Kidney tubule cell (primary cell): ENCODE results near the gene ABHD17B.
"Not testable (repeated sequence)": the region's sequence is repeated elsewhere in the genome, so short reads cannot be mapped to it uniquely, and the experiment has no call there.

Source experiments
- DNase-seq: peaks from one replicate; pipeline ENCODE4 v3.0.0-alpha.2; 2018; ENCODE audit warnings: low spot score

ABHD17B gene

GRCh38 chr9:71915495-71915894, 4.5 kb upstream of the ABHD17B start:
- DNase-seq, result no peak

GRCh38 chr9:71911908-71912335, 929 bp upstream of the ABHD17B start:
- DNase-seq, result no peak

- no peak for DNase-seq
Observed at GRCh38 chr9:71910650-71911060, 338 bp downstream of the ABHD17B start.

GRCh38 chr9:71909887-71910649, 925 bp downstream of the ABHD17B start:
- peak; percentile 44 for DNase-seq

DNA sequence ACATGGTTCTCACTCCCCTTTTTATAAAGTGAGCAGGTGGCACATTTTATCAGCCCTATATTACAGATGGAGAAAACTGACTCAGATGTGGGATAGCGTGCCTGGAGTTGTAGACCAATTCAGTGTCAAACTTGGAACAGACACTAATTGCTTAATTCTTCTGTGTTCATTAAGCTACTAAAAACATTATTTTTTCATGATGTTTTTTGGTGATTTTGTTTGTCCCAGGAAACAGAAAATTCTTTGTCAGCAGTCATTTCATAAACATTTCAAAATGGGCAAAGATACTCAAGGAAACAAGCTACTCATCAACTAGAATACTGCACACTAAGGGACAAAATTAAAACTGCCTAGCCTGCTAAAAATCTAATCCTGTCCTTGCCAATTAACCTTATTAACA, 2.2 kb downstream of the ABHD17B start:
- DNase-seq, result no peak

DNA sequence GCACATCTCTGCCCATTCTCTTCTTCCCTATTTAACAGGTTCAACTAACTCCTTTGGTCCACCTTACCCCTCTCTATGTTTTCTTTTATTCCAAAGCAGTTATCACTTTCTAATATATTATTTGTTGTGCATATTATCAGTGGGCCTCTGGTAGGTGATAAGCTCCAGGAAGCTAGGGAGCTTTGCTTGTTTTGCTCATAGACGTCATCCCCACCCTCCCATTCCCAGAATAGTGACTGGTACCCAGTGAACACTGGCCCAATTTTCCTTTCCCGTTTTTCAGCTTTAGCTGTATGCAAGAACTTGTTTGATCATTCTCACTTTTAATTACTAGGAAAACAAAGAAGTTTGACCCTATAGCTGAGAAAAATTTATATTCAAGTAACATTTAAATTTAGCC, 6.9 kb downstream of the ABHD17B start:
- no peak for DNase-seq

DNA sequence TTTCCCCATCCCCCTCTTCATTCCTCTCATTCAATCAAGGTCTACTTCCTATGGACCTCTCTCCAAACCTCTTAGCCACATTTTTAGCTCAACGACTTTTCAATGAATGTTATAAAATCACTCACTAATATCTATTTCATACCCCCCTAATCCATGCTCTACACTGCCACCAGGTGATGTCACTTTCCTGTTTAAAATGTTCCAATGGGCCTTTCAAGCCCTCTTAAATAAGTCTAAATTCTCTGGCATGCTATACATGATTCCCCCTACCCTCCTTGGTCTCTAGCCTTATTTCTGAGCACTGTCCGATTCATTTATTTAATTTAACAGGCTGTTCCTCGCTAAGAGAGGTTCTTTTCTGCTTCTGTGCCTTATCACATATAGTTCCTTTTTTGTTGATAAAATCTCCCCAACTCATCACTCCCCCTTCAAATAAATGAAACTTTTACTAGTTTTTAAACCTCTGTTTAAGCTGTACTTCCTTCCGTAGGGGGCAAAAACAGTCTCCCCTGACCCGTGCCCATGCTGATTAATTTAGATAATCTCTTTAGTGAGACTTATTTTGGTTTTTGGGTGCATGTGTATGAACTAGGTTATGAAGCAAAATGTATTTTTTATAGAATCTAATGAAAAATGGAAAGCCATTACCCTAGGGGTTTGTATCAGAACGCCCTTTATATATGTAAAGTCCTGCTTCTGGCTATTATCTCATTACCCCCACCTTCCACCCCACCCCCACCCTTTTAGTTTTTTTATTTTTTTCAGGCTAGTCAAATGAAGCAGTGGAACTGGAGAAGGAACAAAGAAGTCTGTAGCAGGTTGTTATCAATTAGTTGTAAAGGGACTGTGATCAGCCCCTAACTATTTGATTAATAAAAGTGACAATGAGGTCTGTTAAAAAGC, 9.0 kb downstream of the ABHD17B start:
- DNase-seq, result no peak

- DNase-seq, result not testable (repeated sequence)
Observed at GRCh38 chr9:71898756-71899155, 12.2 kb downstream of the ABHD17B start.

DNA sequence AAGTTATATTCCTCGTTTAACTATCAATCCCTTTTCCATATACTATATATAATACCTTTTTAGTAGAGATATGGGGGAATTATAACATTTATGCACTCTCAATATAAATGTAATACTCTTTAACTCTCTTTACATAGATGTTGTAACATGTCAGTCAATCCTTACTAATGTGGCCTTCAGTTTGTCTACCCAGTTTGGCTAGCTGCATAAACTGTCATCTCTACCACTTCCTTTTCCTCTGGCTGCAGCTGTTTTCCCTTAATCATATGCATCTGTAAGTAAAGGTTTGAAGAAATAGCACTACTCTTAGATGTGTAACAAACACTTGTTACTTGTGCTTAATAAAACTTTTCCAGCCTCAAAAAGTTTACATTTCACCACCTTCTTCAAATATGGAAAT, 13.4 kb downstream of the ABHD17B start:
- DNase-seq, result no peak

GRCh38 chr9:71896761-71897160, 14.2 kb downstream of the ABHD17B start:
- no peak for DNase-seq

DNA sequence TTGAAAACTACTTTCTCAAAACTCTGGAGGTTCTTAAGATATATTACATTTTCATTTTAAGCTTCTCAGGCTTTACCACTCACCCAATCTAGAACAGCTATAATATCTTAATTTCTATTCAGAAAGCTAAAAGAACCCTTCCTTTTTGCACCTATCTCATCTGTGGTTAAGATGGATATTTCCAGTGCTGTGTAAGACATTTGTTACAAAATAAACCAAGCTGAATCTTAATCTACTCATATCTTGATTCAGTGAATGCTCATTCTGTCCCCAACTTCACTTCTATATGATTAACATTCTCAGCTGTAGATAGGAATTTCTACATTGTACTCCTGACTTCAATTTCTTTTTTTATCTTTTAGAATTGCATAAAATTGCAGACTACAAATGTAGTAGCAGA, 15.0 kb downstream of the ABHD17B start:
- no peak for DNase-seq

- peak; percentile 10 for DNase-seq
Observed at GRCh38 chr9:71895117-71895516, 15.9 kb downstream of the ABHD17B start.

- no peak for DNase-seq
Observed at GRCh38 chr9:71891557-71892189, 19.3 kb downstream of the ABHD17B start.

- no peak for DNase-seq
Observed at GRCh38 chr9:71890042-71890679, 20.8 kb downstream of the ABHD17B start.

- no peak for DNase-seq
Observed at GRCh38 chr9:71887362-71887761, 23.6 kb downstream of the ABHD17B start.

DNA sequence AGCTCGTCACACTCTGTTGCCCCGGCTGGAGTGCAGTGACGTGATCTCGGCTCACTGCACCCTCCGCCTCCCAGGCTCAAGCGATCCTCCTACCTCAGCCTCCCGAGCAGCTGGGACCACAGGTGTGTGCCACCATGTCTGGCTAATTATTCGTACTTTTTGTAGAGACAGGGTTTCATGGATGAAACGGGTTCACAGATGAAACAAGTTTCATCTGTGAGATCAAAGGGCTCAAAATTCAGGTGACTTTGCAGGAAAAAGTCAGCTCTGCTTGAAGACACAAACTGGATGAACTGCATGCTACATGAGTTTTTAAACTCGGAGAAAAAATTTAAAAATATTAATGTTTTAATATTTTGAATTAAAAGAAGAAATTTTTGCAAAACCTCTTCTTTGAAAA, 24.5 kb downstream of the ABHD17B start:
- DNase-seq, result no peak

DNA sequence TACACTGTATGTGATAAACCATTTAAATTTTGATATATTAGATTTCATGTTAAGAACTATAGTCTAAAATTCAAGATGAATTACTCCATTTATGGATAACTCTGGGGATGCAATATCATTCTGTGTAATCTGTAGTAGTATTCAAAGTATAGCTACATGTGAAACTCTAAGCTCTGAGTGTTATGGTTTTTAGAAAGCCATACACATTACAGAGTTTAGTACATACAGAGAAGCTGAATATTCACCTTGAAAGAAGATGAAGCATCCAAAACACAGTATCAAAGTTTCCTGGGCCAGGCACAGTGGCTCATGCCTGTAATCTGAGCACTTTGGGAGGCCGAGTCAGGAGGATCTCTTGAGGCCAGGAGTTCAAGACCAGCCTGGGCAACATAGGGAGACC, 25.0 kb downstream of the ABHD17B start:
- no peak for DNase-seq

DNA sequence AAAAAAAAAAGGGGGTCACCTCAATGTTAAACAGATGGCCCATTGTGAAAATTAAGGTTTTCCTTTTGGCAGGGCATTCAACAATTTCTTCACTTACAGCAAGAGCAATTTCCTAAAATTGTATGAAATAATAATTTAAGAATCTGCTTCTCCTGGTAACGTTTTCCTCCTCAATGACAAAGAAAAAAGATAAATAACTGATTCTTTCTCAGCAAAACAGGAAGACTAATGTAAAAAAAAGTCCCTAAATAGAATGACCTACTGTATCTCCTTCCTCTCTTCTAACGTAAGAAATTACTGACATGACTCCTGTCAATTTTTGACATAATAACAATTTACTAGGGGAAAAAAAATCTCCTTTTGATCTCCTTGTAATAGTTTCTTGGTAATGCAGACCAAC, 25.5 kb downstream of the ABHD17B start:
- no peak for DNase-seq

DNA sequence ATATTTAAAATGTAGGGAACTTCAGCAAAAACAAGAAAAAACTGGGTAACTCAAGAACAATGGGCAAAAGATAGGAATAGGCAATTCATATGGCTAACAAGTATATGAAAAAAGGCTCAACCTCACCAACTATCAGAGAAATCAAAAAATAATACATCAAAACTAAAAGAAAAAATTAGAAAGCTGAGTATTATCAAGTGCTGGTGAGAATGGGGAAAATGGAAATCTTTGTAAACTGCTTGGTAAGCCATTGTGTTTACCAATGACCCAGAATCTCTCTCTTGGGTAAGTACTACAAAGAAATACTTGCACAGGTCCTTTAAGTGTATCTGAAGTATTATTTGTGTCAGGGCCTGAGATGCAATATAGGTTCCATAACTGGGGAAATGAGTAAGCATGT, 27.0 kb downstream of the ABHD17B start:
- DNase-seq, result no peak

GRCh38 chr9:71879644-71880174, 31.3 kb downstream of the ABHD17B start:
- DNase-seq, result no peak

GRCh38 chr9:71878327-71879274, 32.4 kb downstream of the ABHD17B start:
- no peak for DNase-seq
